Myocyte (in vitro differentiated cells): ENCODE results near the gene GRID1. TPM values are rescaled to one million over a fixed set of nuclear protein-coding genes. Genes with fewer than 3 reads are reported as not detected.
A peak's percentile ranks its signal among the peaks of the same experiment; 100 is the strongest.

Source experiments
- DNase-seq: peaks from one replicate; pipeline ENCODE4 v3.0.0-alpha.2; 2012; ENCODE audit warnings: low read depth
- total RNA-seq: library from RNA; depleted of rRNA; stranded (reverse); fragments of >200 nt; gene quantifications from 2 replicates; pipeline ENCODE4 v1.2.3, GENCODE V29; 2014

Gene GRID1
- total RNA-seq, 1 donor from 2014 or later: not detected

DNA sequence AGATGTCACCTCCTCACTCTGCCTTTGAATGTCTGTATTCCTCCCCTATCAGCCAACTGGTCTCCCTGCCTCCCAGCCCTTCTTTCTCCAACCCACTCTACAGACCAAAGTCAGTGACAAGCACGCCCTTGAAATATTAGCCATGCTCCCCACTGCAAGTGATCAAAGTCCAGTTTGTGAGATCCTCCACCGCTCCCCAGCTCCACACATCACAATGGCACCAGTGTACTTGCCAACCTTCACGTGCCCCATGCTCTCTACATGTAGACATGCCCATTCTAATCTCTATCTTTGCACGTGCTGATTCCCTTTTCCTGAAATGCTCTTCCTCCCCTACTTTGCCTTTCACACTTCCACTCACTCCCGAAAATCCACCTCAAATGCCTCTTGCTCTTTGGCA, 150.9 kb downstream of the GRID1 start:
- DNase-seq: no peak

DNA sequence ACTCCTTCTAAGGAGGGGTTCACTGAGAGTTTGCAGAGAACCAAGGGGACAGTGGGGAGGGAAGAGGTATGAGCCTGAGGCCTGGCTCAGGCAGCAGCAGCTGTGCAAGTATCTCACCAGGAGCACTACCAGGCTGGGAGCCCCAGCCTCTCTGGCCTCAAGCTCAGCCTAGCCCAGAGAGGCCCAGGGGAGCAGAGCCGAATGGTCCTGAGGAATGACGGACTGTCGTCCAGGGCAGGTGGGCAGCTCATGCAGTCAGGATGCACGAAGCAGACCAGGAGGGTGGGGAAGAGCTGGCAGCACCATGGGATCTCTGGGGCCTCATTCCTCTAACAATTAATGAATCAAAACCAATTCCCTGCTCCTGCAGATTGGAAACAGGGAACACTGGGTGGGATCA, 151.5 kb downstream of the GRID1 start:
- DNase-seq: no peak

DNA sequence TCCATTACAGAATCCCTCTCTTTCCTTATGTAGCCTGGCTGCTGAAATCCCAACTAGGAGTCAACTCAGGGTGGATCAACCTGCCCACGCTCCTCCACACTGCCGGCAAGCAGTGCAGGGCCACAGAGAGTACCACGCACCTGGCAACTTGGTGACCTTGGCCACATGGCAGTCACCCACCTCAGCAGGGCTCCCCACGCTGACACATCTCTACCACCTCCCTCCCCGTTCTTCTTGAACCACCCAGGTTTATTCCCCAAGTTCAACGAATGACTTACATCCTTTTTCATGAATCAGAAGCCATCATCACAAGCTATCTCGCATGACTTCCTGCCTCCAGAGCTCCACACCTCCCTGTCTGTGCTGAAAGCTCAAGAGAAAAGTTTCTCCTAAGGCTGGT, 153.4 kb downstream of the GRID1 start:
- DNase-seq: no peak

DNA sequence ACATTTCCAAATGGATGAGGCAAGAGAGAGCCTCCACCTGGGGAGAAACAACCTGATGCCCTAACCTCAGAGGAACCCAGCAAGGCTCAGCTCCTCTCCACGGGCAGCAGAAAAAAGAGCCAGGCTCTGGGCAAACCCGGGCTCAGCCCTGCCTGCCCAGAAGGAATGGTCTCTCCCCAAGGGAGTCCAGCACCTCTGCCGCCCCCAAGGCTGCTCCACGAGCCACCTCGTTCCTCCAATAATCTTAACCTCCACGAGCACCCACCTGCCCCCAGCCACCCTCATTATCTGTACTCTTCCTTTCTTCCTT, 154.2 kb downstream of the GRID1 start:
- no peak for DNase-seq

DNA sequence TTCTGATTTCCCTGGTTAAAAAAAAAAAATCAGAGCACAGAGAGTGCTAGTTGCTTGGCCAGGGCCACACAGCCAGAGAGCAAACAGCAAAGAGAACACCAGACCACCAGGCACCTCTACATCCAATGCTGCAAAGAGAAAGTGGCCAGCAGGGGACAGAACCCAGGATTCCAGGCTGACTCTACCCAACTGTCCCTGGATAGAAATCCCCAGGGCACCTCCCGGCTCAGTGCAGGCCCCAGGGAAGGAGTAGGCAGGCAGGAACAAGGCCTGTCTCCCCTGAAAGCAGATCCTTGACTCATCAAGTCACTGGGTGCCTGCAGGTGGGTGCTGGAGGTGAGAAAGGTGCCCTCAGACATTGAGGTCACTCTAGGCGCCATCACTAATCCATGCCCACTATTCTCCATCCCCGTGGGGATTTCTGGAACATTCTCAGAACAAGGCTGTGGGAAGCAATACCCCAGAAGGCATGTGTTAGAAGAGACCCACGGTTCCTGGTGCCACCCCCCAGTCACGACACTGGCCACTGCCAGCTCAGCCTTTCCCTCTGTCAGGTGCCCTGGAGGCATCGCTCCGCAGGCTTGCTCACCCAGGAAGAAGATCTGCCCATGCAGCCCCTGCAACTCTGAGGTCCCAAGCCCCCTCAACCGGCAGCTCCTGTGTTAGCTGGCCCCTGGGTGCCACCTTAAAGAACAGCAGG, 154.8 kb downstream of the GRID1 start:
- DNase-seq: no peak

DNA sequence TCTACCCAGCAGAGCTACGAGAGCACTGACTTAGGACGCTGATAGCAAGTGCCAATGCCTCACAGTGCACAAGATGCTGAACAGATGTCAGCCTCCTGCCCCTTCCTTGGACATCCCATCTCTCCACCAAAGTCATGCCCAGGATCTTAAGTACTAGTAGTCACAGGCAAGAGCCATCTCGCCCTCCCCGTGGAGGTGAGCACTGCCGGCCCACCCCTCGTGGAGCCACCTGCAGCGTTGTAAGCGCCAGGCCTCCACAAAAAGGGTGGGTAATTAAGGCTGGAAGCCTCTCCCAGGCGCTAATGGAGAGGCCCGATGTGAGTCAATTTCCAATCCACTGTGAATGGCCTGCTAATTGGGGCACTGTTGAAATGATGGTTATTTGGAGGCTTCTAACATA, 156.2 kb downstream of the GRID1 start:
- no peak for DNase-seq

DNA sequence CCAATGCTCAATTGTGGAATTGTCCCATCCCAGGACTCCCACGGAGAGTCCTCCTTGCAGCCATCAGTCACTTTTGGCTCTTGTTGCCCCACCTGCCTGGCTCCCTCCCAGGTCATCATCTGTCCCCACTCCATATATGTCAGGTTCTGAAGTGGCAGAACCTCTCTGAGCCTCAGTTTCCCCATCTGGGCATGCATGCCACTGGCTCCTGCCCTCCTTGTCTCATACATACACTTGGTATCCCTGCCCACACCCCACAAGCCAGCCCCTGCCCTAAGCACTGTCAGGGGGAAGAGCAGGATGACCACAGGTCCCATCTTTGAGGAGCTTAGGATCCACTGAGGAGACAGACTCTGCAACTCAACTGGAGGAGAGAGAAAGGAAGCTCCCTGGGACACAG, 156.9 kb downstream of the GRID1 start:
- DNase-seq: no peak

DNA sequence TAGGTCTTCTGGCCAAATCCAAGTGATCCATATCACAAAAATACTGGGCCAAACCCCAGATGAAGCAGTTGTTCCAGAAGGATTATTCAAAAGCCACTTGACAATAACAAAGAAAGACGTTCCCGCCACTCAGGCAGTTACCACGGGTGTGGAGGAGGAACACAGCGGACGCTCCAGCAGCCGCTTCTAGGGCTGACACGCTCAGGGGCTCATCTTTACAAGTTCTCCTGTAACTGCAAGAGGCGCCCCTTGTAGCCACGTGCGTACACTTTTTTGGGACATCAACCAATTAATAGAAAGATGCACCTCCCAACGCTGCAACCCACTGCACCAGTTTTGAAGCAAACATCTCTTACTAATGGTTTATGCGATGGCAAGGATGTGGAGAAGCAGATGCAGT, 159.4 kb downstream of the GRID1 start:
- no peak for DNase-seq

DNA sequence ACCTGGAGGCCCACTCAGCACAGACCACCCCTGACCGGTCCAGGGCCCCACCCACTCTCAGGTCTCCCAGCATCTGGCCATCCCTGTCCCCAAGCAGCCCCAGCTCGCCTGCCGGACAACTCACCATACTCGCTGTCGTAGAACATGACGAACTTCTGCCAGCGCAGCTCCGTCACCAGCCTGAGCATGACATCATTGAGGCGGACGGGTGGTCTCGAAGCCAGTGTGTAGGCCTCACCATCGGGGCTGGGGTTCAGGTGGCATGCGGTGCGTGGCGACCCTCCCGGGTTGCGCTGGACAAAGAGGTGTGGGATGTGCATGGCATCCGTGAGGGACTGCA, 160.4 kb downstream of the GRID1 start:
- no peak for DNase-seq

DNA sequence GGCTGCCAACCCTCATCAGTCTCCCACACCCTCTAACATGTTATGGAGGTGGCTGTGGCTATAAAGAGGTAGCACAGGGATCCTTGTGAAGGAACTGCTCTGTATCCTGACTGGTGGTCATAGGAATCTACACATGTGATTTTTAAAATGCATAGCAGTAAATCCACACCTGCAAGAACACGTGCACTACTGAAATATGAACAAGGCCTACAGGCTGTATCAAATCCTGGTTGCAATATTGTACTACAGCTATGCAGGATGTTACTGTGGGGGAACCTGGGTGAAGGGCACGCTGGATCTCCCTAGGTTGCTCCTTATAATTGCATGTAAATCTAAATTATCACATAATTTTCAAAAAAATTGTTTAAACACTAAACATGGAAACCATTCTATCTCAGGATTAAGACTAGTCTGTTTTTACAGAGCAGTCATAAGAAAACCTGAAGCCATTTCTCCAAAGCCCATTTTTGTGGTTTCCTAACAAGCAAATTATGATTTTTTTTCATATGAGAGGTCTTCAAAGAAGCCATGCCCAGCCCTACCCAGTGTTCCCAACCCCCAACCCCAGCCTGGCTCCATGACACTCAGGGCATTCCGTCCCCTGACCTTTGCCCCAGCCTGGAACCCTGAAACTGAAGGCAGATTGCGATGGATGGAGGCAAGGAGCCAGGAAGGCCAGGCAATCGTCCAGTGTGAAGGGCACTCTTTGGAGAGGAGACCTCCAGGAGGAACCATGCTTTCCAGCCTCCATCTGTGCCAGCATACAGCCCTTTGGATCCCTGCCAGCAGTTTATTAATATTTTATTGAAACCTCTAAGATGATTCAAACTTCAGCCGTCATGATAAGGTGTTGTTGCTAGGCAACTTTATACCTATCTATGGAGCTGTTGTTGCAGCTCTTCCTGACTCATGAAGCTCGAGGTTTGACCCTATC, 161.0 kb downstream of the GRID1 start:
- DNase-seq: no peak

DNA sequence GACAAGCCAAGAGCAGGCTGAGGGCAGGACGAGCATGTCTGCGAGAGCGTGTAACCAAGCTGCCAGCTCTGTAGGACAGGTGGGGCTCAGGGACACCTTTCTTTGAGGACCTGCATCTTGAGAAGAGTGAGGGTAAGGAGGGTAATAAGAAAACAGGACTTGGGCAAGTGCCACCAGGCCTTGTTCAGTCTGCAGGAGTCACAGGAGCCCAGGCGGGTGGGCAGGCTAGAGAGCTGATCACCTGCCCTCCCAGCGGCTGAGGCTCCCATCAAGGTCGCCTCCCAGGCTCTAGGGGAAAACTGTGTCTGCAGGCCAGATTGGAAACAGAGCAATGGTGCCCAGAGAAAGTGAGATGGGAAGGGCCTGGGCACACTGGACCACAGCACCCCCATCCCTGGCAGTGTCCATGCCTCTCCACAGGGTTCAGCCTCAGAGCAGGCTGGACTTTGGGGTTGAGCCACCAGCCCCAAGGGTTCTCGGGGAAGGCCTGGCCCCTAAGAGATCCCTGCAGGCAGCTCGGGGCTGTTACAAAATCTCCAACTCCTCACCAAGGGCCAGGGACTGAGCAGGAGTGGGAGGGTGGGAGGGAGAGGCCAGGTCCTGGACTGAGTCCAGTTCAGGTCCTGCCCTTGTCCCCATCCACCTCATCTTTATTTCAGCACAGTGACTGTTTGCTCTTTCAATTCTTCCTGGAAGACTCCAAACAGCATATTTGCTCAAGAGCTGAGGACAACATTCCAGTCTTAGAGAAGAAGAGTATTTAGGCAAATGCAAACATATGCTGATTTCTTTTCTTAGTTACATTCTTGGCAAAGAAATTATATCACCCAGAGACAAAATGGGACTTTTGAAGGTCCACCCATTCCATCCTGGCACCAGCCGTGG, 161.9 kb downstream of the GRID1 start:
- DNase-seq: no peak

DNA sequence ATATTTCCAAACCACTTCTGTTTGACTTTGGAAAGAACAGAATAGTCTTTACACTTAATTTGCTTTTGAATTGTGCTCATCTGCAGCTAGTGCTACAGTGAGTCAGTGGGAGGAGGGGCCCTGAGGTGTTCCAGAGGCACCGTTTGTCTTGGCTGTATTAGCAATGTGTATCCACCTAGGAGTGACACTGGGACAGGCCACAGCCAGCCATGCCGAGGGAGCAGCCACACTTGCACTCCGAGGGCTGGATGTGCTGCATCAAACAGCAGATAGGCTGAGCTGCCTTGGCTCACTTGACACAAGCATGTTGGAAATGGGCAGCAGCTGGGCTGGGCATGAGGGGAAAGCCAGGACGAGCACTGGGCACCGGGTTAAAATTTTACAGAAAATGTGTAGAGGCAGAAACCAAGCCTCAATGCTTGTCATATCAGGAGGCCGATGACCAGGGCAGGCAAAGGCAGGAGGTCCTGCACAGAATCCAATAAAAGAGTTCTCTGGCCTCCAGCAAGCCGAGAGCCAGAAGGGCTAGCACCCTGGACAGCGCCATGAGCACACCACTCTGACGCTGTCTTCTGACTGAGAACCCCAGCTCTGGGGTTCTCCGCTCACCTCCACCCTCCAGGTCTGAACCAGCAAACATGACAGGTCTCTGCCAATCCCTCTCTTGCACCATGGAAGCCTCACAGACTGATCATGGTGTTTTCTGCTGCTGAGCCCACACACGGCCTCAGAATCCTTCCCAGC, 163.3 kb downstream of the GRID1 start:
- peak; percentile 2 for DNase-seq

DNA sequence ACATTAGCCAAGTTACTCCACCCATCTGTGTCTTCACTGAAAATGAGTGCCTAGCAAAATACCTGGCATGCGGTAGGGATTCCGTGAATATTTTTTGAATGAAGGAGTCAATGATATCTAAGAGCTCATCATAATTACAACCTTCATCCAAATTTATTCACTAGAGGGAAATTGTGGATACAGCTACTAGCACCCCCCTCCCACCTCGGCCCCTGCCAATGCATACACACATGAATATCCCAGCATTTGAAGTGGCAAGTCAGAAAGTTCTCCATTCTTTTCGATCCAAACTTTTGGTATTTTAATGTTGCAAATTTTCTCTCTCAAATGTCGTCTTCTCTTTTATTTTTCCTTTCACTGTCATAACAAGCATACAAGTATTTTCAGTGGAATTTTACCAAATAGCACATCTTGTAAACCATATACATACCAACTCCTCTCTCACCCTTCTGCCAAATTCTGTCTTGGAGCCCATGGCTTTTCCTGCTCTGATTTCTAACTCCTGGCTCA, 164.3 kb downstream of the GRID1 start:
- DNase-seq: no peak

DNA sequence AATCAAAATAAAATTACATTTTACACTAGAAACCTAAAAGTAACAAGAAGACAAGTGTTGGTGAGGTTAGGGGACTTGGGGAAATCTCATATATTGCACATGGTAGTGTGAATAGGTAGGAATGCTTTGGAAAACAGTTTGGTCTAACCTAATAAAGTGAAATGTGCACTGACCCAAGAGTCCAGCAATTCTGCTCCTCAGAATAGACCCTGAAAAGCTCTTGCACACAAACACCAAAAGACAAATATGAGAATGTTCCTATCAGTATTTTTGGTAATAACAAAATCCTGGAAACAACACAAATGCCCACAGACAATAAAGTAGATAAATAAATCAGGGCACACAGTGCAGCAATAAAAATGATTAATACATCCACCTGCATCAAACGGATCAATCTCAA, 165.7 kb downstream of the GRID1 start:
- DNase-seq: no peak

DNA sequence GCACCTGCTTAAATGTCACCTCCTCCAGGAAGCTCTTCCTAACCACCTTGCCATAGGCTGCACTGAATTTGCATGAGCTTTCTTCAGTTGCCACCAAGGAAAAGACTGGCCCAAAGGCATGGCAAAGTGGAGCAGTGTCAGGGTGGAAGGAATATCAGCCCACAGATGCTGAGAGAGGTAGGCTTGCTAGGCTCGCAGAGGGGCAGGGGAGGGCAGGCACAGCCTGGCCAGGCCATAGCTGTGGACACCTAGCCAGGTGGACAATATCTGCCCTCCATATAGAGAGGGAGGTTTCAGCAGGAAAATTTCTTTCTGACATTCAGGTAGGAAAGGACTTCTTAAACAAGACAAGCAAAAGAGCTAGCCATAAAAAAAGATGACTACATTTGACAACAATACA, 166.3 kb downstream of the GRID1 start:
- no peak for DNase-seq

DNA sequence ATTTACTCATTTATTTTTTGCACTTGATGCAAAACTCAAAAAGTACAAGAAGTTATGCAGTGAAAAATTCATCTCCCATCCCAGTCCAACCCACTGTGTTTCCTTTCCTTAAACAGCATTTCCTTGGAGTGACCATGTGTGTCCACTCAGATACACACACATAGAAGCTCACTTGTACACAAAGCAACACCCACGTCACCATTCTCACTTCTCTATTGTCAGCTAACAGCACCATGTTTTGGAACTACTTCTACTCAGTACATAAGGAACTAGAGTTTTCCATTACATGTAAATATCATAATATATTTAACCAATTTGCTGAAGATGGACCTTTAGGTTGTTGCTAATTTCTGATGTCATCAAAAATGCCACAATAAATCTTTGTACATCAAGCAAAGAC, 167.6 kb downstream of the GRID1 start:
- no peak for DNase-seq

DNA sequence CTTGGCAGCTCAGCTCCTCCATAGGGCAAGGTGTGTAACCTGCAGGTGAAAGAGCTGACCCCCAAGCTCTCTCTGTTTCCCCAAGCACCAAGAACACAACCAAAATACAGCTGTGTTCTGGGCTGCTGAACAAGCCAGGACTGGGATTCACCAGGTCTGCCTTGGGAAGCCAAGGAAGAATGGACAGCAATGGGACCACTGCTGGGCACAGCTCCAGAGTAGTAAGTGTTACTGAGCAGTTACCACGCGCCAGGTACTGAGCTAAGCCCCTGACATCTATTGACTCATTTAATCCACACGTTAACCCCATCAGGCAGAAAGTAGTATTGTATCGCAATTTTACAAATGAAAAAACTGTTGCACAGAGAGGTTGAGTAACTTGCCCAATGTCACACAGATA, 168.3 kb downstream of the GRID1 start:
- no peak for DNase-seq

DNA sequence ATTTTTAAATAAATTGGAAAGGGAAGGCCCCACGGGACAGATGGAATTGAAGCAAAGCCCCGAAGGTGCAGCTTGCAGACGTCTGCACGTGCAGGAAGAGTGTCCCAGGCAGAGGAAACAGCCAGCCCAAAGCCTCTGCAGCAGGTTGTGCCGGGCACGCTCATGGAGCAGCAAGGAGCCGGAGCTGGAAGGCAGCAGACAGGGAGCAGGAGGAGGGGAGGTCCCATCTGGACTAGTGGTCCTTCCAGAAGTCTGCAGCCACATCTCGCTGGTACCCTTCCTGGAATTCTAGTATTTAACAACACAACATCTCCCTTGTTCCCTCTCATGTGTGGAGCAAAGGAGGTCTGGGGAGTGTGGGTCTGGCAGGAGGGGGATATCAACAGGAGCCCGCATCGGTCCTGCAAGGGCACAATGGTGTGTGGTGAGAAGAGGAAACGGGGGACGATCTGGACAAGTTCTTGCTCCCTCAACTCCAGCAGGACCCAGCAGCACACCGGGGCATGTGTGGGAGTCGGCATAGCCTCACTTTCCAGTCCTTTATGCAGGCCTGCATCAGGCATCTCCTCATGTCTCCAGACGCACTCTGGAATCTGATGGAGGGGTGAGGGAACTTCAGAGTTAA, 169.3 kb downstream of the GRID1 start:
- DNase-seq: no peak

DNA sequence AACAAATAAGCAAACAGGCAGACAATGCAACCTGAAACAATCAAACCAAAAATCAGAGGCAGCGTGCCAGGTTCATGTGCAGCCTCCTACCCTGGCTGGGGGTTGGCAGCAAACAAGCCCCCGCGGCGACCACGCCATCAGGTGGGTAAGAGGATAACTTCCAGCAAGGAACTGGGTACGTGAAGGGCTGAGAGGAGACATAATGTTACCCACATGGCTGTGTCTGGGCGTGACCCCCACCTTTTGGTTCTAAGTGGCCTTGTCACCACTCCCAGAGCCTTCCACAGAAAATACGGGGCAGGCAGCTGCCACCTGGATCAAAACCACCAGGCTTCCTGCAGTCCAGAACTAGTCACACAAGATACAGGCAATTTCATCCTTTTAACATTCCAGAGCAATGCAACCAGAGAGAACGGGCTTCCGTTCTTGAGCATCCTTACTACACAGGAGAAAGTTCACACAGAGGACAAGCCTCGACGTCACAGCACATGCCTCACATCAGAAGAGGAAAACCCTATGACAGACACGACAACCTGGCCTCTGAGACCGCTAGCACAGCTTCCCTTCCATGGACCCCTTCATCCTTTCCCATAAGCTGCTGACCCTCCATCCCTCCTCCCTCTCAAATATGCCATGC, 171.0 kb downstream of the GRID1 start:
- no peak for DNase-seq

DNA sequence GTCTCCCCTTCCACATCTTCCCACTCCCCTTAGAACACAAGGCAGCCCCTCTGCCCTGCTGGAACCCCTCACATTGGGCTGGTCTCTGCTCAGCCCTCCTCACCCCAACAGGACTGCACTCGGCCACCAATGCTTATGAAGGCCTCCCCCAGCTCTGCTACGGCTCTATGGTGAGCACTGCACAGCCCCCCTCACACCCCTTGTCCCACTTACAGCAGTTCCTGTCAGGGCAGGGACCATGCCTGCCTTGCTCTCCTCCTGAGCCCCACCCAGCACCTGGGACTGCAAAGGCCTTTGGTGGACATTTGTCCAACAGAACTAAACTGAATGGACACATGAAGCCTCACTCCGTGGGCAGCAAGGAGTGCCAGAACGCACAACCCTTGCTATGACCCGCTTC, 171.9 kb downstream of the GRID1 start:
- DNase-seq: no peak
